ENCODE results near the gene SLC15A5.

DNA sequence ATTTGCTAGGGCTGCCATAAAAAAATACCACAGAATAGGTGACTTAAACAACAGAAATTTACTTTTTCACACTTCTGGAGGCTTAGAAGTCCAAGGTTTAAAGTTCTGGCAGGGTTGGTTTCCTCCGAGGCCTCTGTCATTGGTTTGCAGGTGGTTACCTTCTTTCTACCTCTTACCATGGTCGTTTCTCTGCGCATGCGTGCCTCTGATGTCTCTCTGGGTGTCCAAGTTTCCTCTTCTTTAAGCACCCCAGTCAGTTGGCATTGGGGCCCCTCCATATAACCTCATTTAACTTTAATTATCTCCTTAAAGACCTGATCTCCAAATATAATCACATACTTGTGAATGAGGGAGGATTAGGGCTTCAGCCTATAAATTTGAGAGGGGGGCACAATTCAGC lies 103.2 kb downstream of the SLC15A5 start:
- TF ChIP-seq GATA3 (IDR thresholded peaks at IDR 0.05; ENCODE audit: low read depth, low read length) = no peak
- no peak for TF ChIP-seq GATA2 (IDR thresholded peaks at IDR 0.05; ENCODE audit: low read depth, low read length)

All from SH-SY5Y (cell line).